ENCODE measurements around the gene MARCO. TPM values are rescaled to one million over a fixed set of nuclear protein-coding genes. Genes with fewer than 3 reads are reported as not detected.

The MARCO gene
- total and polyA plus RNA-seq, 2 of the 8 experiments (the other 6 are each of a cell fraction or from before 2014, with no cell fraction given) = not detected

DNA sequence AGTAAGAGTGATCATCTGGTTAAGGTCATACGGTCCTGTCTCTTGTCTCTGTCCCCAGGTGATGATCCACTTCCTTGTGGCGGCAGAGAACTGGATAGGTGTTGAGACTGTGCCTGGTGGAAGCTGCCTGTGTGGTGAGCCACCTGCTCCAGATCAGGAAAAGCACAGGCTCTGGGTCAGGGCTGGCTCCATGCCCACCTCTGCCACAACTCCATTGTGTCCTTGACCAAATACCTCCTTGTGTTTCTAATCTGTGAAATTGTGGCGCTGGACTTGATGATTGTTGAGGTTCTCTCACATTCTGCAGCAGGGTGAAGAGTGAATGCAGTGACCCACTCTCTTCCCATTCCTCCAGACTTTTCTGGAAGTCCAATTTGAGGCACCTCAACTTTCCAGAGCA is 48.9 kb upstream of the MARCO start:
- H3K79me1 ChIP-seq (ENCODE audit: low read depth, low read length) = no peaks in the 10 kb centered on the region
- CTCF ChIA-PET (ENCODE audit: partially characterized antibody) = interaction anchor here (0.7 to 1.2 kb wide), 3 partner anchors 9 to 136 kb away, joined by 3 read pairs; no protein-coding TSS in a partner anchor
- H3K9me3 ChIP-seq (ENCODE audit: insufficient read depth in 2 of 2, low read depth in 1 of 2, low read length in 1 of 2) = peaks cover 0 to 9% of the 10 kb centered on the region in 2 experiments; a peak in 2 of 4 replicates
- no peak for DNase-seq (ENCODE audit: low read depth in 1 of 2, low spot score in 2 of 2)
- H3K23me2 ChIP-seq (ENCODE audit: low read depth, low read length) = no peaks in the 10 kb centered on the region
- no peak overlapping the region for H3K4me3 ChIP-seq (ENCODE audit: extremely low read depth in 1 of 4, insufficient read depth in 2 of 4, low read depth in 3 of 4, low read length in 4 of 4)
- FAIRE-seq = no peak
- H4K91ac ChIP-seq (replicated peaks; ENCODE audit: insufficient read length, low read length) = no peak overlapping the region
- H2BK5ac ChIP-seq (ENCODE audit: low read depth, low read length) = no peak overlapping the region
- no peak overlapping the region for H3K56ac ChIP-seq (replicated peaks; ENCODE audit: insufficient read length, low read depth, low read length)
- no peak overlapping the region; the same call in 1 of the 2 replicates for H2AFZ ChIP-seq (ENCODE audit: low read length)
- no peak overlapping the region for H2BK12ac ChIP-seq (ENCODE audit: low read depth, low read length)
- no peak overlapping the region for H2BK120ac ChIP-seq (replicated peaks; ENCODE audit: low read depth, low read length)
- no peaks in the 10 kb centered on the region for H3K79me2 ChIP-seq (ENCODE audit: control insufficient read depth in 1 of 2, insufficient read depth in 2 of 2, low read length in 2 of 2)
- no peak overlapping the region for H2BK15ac ChIP-seq (ENCODE audit: low read length)
- H3K14ac ChIP-seq (ENCODE audit: insufficient read length) = no peak overlapping the region
- POLR2A ChIA-PET (ENCODE audit: partially characterized antibody) = no interaction called here
- no peak overlapping the region for H4K5ac ChIP-seq (ENCODE audit: insufficient read length, low read depth, low read length)
- no peak overlapping the region for H3K23ac ChIP-seq (ENCODE audit: insufficient read length)
- 92% methylated on average over 3 of the region's 3 CpGs; no CpG with 5 or more reads in 1 of the 2 experiments for WGBS, 2 experiments (ENCODE audit: extremely low coverage in 1 of 2, insufficient coverage in 1 of 2, insufficient read length in 1 of 2, insufficient replicate concordance in 2 of 2, low coverage in 1 of 2, low lambda C conversion rate in 2 of 2, missing lambda C conversion rate in 1 of 2)
- H3K4me2 ChIP-seq (ENCODE audit: insufficient read depth in 1 of 2, low read depth in 2 of 2, low read length in 2 of 2) = no peak overlapping the region
- H3K4me1 ChIP-seq (replicated peaks in 1 of 4; ENCODE audit: control insufficient read depth in 3 of 4, insufficient read depth in 4 of 4, low read length in 3 of 4) = no peaks in the 10 kb centered on the region
- no peaks in the 10 kb centered on the region; a peak in 1 of 7 replicates for H3K27me3 ChIP-seq (replicated peaks in 1 of 4; ENCODE audit: control insufficient read depth in 3 of 4, extremely low read depth in 1 of 4, insufficient read depth in 3 of 4, low read length in 3 of 4)
- no peak overlapping the region for H3K9ac ChIP-seq (replicated peaks in 1 of 4; ENCODE audit: extremely low read depth in 1 of 4, low read depth in 3 of 4, low read length in 3 of 4)
- no peak overlapping the region for H3K18ac ChIP-seq (ENCODE audit: extremely low read depth, low read length)
- no peak overlapping the region for H2BK20ac ChIP-seq (ENCODE audit: low read length)
- H4K20me1 ChIP-seq (replicated peaks in 1 of 2; ENCODE audit: control insufficient read depth in 1 of 2, insufficient read depth in 2 of 2, low read length in 2 of 2) = no peaks in the 10 kb centered on the region
- H3K4ac ChIP-seq (replicated peaks; ENCODE audit: insufficient read length, low read depth, low read length) = no peak overlapping the region
- H2AK5ac ChIP-seq (ENCODE audit: low read depth, low read length) = no peak overlapping the region
- H3K36me3 ChIP-seq (ENCODE audit: control insufficient read depth in 2 of 4, insufficient read depth in 4 of 4, low read length in 3 of 4) = no peaks in the 10 kb centered on the region
- no peak overlapping the region for H3K27ac ChIP-seq (ENCODE audit: low read depth, low read length)
- no peak overlapping the region for H4K8ac ChIP-seq (ENCODE audit: extremely low read depth, insufficient read depth, low read length)
- TF ChIP-seq TAF7 (optimal IDR thresholded peaks at IDR 0.05; ENCODE audit: borderline replicate concordance, low read depth, low read length) (no peak), NANOG (IDR thresholded peaks at IDR 0.05; ENCODE audit: insufficient read depth, low read depth, low read length, poor library complexity, severe bottlenecking) (no peak), JUND (IDR thresholded peaks at IDR 0.05; ENCODE audit: low read length) (no peak), RNF2 (IDR thresholded peaks at IDR 0.05; ENCODE audit: borderline replicate concordance, low read depth, low read length, missing control alignments, poor library complexity, severe bottlenecking) (no peak), SAP30 (IDR thresholded peaks at IDR 0.05; ENCODE audit: insufficient read depth, insufficient replicate concordance, low read length) (no peak), CHD2 (IDR thresholded peaks at IDR 0.05; ENCODE audit: low read length) (no peak), NRF1 (IDR thresholded peaks at IDR 0.05; ENCODE audit: low read depth, low read length) (no peak), KDM4A (IDR thresholded peaks at IDR 0.05; ENCODE audit: low read depth, low read length, severe bottlenecking) (no peak), BRCA1 (IDR thresholded peaks at IDR 0.05; ENCODE audit: low read depth, low read length) (no peak), SP4 (IDR thresholded peaks at IDR 0.05; ENCODE audit: low read length) (no peak), KDM5A (IDR thresholded peaks at IDR 0.05; ENCODE audit: low read length) (no peak), TCF12 (IDR thresholded peaks at IDR 0.05; ENCODE audit: low read depth, low read length) (no peak)
- TF ChIP-seq, protein P1, sequence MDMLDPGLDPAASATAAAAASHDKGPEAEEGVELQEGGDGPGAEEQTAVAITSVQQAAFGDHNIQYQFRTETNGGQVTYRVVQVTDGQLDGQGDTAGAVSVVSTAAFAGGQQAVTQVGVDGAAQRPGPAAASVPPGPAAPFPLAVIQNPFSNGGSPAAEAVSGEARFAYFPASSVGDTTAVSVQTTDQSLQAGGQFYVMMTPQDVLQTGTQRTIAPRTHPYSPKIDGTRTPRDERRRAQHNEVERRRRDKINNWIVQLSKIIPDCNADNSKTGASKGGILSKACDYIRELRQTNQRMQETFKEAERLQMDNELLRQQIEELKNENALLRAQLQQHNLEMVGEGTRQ (IDR thresholded peaks at IDR 0.05; ENCODE audit: low read length) = no peak

Data from H1 (cell line).